HepG2 (cell line): Measurements from ENCODE around the gene PTMA. TPM values are rescaled to one million over a fixed set of nuclear protein-coding genes. Genes with fewer than 3 reads are reported as not detected.

Experiments used
- ARNTL ChIP-seq: sonication (generic); formaldehyde crosslinking; IDR thresholded peaks from 2 replicates; pipeline ENCODE4 v1.4.0; 2020; ENCODE audit warnings: mild to moderate bottlenecking, missing genetic modification reagents
- DMAP1 ChIP-seq: IDR thresholded peaks from 2 replicates; pipeline ENCODE4 v1.6.1; 2016
- GATAD2A ChIP-seq: IDR thresholded peaks from 2 replicates; pipeline ENCODE4 v1.6.1; 2016
- IKZF1 ChIP-seq: fragments of 450-650 bp; IDR thresholded peaks from 2 replicates; pipeline ENCODE4 v1.7.1; 2016
- JARID2 ChIP-seq: sonication (generic); formaldehyde crosslinking; IDR thresholded peaks from 2 replicates; pipeline ENCODE4 v1.8.1; 2023; ENCODE audit warnings: missing genetic modification reagents, inconsistent platforms; ENCODE audit not compliant: insufficient replicate concordance
- KLF13 ChIP-seq: sonication (generic); formaldehyde crosslinking; IDR thresholded peaks from 2 replicates; pipeline ENCODE4 v1.4.0; 2020; ENCODE audit warnings: mild to moderate bottlenecking, missing genetic modification reagents
- MEIS2 ChIP-seq: sonication (generic); formaldehyde crosslinking; IDR thresholded peaks from 2 replicates; pipeline ENCODE4 v1.9.0; 2021; ENCODE audit warnings: mild to moderate bottlenecking, missing genetic modification reagents
- ONECUT2 ChIP-seq: sonication (generic); formaldehyde crosslinking; IDR thresholded peaks from 2 replicates; pipeline ENCODE4 v1.4.0; 2020; ENCODE audit warnings: missing genetic modification reagents
- RAD21 ChIP-seq: fragments of 450-650 bp; formaldehyde crosslinking; IDR thresholded peaks from 2 replicates; pipeline ENCODE4 v1.5.0; 2020; ENCODE audit warnings: mild to moderate bottlenecking
- REPIN1 ChIP-seq: sonication (generic); formaldehyde crosslinking; IDR thresholded peaks from 2 replicates; pipeline ENCODE4 v1.8.0; 2022; ENCODE audit warnings: missing genetic modification reagents, low read depth, mild to moderate bottlenecking, borderline replicate concordance
- RFXAP ChIP-seq: sonication (generic); formaldehyde crosslinking; IDR thresholded peaks from 2 replicates; pipeline ENCODE4 v1.4.0; 2020; ENCODE audit warnings: missing genetic modification reagents, borderline replicate concordance
- SALL2 ChIP-seq: sonication (generic); formaldehyde crosslinking; IDR thresholded peaks from 2 replicates; pipeline ENCODE4 v1.8.1; 2023; ENCODE audit warnings: mild to moderate bottlenecking, missing genetic modification reagents, inconsistent platforms
- SOX5 ChIP-seq: IDR thresholded peaks from 2 replicates; pipeline ENCODE4 v1.6.1; 2016; ENCODE audit warnings: borderline replicate concordance
- TEAD2 ChIP-seq: sonication (generic); formaldehyde crosslinking; IDR thresholded peaks from 2 replicates; pipeline ENCODE4 v1.9.0; 2021; ENCODE audit warnings: missing genetic modification reagents
- ZBTB3 ChIP-seq: sonication (generic); formaldehyde crosslinking; IDR thresholded peaks from 2 replicates; pipeline ENCODE4 v1.4.0; 2020; ENCODE audit warnings: low read depth, mild to moderate bottlenecking, moderate library complexity, missing genetic modification reagents, borderline replicate concordance
- ZFX ChIP-seq: sonication (generic); formaldehyde crosslinking; IDR thresholded peaks from 2 replicates; pipeline ENCODE4 v1.4.0; 2020; ENCODE audit warnings: mild to moderate bottlenecking, low read depth, missing genetic modification reagents, moderate library complexity
- ZFY ChIP-seq: sonication (generic); formaldehyde crosslinking; IDR thresholded peaks from 2 replicates; pipeline ENCODE4 v1.4.0; 2020; ENCODE audit warnings: missing genetic modification reagents
- ZNF234 ChIP-seq: sonication (generic); formaldehyde crosslinking; conservative IDR thresholded peaks from 2 replicates; pipeline ENCODE4 v1.5.1; 2020; ENCODE audit warnings: mild to moderate bottlenecking, missing genetic modification reagents
- ZNF460 ChIP-seq: sonication (generic); formaldehyde crosslinking; IDR thresholded peaks from 2 replicates; pipeline ENCODE4 v1.5.1; 2020; ENCODE audit warnings: missing genetic modification reagents, mild to moderate bottlenecking, borderline replicate concordance
- ZNF670 ChIP-seq: sonication (generic); formaldehyde crosslinking; IDR thresholded peaks from 2 replicates; pipeline ENCODE4 v1.8.0; 2022; ENCODE audit warnings: mild to moderate bottlenecking, missing genetic modification reagents, borderline replicate concordance
- ZNF737 ChIP-seq: sonication (generic); formaldehyde crosslinking; IDR thresholded peaks from 2 replicates; pipeline ENCODE4 v1.5.0; 2020; ENCODE audit warnings: missing genetic modification reagents, mild to moderate bottlenecking, borderline replicate concordance
- ZNF75D ChIP-seq: sonication (generic); formaldehyde crosslinking; IDR thresholded peaks from 2 replicates; pipeline ENCODE4 v1.8.1; 2023; ENCODE audit warnings: missing genetic modification reagents, mild to moderate bottlenecking, borderline replicate concordance
- polyA plus RNA-seq, 8 experiments: library from polyadenylated mRNA; depleted of rRNA in 3 of 8; stranded (reverse) in 7 of 8; unstranded in 1 of 8; fragments of >200 nt; fragmentation: Illumina TruSeq in 4 of 8; extraction: Trizol in 4 of 8; gene quantifications; 2 replicates each; pipeline versions ENCODE4 v1.2.1 to v1.2.3, GENCODE V29; 2011 to 2016; ENCODE audit warnings: low read depth in 4 of 8, missing spikeins in 1 of 8, mixed read lengths in 1 of 8; ENCODE audit not compliant: insufficient read depth in 1 of 8
- total RNA-seq, 5 experiments: library from RNA; depleted of rRNA; stranded (reverse); fragments of >200 nt; fragmentation: Illumina TruSeq; extraction: Trizol; gene quantifications; 2 replicates each; pipeline ENCODE4 v1.2.3, GENCODE V29; 2016; ENCODE audit warnings: low read depth in 1 of 5
- TF ChIP-seq, protein P1 (sequence below): sonication (generic); formaldehyde crosslinking; IDR thresholded peaks from 2 replicates; pipeline ENCODE4 v1.5.0; 2020; ENCODE audit warnings: mild to moderate bottlenecking, missing genetic modification reagents, borderline replicate concordance
- TF ChIP-seq, protein P2 (sequence below): sonication (generic); formaldehyde crosslinking; IDR thresholded peaks from 2 replicates; pipeline ENCODE4 v1.4.0; 2020; ENCODE audit warnings: missing genetic modification reagents, borderline replicate concordance

PTMA gene
- total and polyA plus RNA-seq, 2 of the 13 experiments (the other 11 are each of a cell fraction or from before 2014, with no cell fraction given), result 190 to 1,086 TPM

DNA sequence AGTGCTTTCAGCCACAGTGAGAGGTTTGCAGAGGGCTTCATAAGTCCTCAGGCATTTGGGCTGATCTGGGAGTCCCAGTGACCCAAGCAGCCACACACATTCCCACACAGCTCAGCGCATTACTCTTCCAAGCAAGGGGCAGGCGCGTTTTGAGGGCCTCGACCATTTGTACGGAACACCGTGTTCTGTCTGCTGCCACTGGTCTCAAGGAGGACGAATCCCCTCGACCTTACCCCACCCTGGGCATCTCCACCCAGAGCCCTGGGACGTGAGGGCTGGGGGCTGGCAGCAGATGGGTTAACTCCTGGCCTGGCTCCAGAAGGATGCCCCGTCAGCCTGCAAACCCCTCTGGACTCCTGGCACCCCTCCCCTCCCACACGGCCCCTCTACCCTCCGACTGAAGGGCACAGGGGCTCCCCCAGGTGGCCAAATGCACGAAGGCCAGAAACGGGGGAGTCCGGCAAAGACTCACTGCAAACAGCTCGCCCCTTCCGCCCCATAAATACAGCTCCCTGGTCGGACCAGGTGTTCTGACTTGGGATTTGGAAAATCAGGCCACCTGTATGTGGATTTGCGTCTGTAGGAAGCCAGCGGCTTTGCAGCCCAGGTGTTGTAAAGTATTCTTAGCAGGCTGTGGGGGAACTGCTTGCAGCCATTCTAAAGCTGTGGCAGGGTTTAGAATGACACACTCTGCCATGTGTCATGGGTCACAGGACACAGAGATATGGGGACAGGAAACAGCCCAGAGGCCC, 33.6 kb upstream of the PTMA start (continued):
- TF ChIP-seq ZNF670 (CRISPR knock-in tag), result no peak; the same call in 1 of the 2 replicates
- no peak for TF ChIP-seq DMAP1 (CRISPR knock-in tag)
- no peak for TF ChIP-seq ZNF75D (CRISPR knock-in tag)
- TF ChIP-seq SOX5 (CRISPR knock-in tag), result no peak; the same call in 1 of the 2 replicates
- no peak for TF ChIP-seq RFXAP (CRISPR knock-in tag)
- TF ChIP-seq JARID2 (CRISPR knock-in tag), result no peak
- TF ChIP-seq ARNTL (CRISPR knock-in tag), result no peak
- no peak for TF ChIP-seq ZNF234 (CRISPR knock-in tag)
- no peak for TF ChIP-seq KLF13 (CRISPR knock-in tag)
- peak; percentile 67 for TF ChIP-seq REPIN1 (CRISPR knock-in tag)
- no peak for TF ChIP-seq TEAD2 (CRISPR knock-in tag)
- TF ChIP-seq ZFY (CRISPR knock-in tag), result no peak; the same call in 1 of the 2 replicates
- TF ChIP-seq IKZF1, result no peak
- TF ChIP-seq ONECUT2, result no peak
- TF ChIP-seq, protein P1, sequence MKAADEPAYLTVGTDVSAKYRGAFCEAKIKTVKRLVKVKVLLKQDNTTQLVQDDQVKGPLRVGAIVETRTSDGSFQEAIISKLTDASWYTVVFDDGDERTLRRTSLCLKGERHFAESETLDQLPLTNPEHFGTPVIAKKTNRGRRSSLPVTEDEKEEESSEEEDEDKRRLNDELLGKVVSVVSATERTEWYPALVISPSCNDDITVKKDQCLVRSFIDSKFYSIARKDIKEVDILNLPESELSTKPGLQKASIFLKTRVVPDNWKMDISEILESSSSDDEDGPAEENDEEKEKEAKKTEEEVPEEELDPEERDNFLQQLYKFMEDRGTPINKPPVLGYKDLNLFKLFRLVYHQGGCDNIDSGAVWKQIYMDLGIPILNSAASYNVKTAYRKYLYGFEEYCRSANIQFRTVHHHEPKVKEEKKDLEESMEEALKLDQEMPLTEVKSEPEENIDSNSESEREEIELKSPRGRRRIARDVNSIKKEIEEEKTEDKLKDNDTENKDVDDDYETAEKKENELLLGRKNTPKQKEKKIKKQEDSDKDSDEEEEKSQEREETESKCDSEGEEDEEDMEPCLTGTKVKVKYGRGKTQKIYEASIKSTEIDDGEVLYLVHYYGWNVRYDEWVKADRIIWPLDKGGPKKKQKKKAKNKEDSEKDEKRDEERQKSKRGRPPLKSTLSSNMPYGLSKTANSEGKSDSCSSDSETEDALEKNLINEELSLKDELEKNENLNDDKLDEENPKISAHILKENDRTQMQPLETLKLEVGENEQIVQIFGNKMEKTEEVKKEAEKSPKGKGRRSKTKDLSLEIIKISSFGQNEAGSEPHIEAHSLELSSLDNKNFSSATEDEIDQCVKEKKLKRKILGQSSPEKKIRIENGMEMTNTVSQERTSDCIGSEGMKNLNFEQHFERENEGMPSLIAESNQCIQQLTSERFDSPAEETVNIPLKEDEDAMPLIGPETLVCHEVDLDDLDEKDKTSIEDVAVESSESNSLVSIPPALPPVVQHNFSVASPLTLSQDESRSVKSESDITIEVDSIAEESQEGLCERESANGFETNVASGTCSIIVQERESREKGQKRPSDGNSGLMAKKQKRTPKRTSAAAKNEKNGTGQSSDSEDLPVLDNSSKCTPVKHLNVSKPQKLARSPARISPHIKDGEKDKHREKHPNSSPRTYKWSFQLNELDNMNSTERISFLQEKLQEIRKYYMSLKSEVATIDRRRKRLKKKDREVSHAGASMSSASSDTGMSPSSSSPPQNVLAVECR (CRISPR knock-in tag), result no peak; the same call in 1 of the 2 replicates
- TF ChIP-seq GATAD2A, result peak; percentile 54
- no peak for TF ChIP-seq SALL2 (CRISPR knock-in tag)
- no peak; the same call in 1 of the 2 replicates for TF ChIP-seq ZNF460
- TF ChIP-seq RAD21 (CRISPR knock-in tag), result peak; percentile 69
- peak; percentile 33; the same call in 1 of the 2 replicates for TF ChIP-seq ZFX (CRISPR knock-in tag)
- TF ChIP-seq, protein P2, sequence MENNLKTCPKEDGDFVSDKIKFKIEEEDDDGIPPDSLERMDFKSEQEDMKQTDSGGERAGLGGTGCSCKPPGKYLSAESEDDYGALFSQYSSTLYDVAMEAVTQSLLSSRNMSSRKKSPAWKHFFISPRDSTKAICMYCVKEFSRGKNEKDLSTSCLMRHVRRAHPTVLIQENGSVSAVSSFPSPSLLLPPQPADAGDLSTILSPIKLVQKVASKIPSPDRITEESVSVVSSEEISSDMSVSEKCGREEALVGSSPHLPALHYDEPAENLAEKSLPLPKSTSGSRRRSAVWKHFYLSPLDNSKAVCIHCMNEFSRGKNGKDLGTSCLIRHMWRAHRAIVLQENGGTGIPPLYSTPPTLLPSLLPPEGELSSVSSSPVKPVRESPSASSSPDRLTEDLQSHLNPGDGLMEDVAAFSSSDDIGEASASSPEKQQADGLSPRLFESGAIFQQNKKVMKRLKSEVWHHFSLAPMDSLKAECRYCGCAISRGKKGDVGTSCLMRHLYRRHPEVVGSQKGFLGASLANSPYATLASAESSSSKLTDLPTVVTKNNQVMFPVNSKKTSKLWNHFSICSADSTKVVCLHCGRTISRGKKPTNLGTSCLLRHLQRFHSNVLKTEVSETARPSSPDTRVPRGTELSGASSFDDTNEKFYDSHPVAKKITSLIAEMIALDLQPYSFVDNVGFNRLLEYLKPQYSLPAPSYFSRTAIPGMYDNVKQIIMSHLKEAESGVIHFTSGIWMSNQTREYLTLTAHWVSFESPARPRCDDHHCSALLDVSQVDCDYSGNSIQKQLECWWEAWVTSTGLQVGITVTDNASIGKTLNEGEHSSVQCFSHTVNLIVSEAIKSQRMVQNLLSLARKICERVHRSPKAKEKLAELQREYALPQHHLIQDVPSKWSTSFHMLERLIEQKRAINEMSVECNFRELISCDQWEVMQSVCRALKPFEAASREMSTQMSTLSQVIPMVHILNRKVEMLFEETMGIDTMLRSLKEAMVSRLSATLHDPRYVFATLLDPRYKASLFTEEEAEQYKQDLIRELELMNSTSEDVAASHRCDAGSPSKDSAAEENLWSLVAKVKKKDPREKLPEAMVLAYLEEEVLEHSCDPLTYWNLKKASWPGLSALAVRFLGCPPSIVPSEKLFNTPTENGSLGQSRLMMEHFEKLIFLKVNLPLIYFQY (CRISPR knock-in tag), result no peak
- no peak for TF ChIP-seq ZNF737 (CRISPR knock-in tag)
- 0 out of 2 replicates have a peak, but pooled peaks have one; percentile 9 for TF ChIP-seq MEIS2
- TF ChIP-seq ZBTB3, result no peak
